Hepatic stellate cell (primary cell): ENCODE results near the gene UBE2D3.
"Not testable (repeated sequence)": the region's sequence is repeated elsewhere in the genome, so short reads cannot be mapped to it uniquely, and the experiment has no call there.

Experiments used
- DNase-seq: peaks from one replicate; pipeline ENCODE4 v3.0.0; 2011; ENCODE audit warnings: low spot score

Gene UBE2D3

GRCh38 chr4:102829803-102830202 lies 2.5 kb upstream of the UBE2D3 start:
- DNase-seq = no peak

GRCh38 chr4:102828497-102828808 lies 1.1 kb upstream of the UBE2D3 start:
- DNase-seq = no peak

GRCh38 chr4:102827674-102828496 lies 534 bp upstream of the UBE2D3 start:
- peak; percentile 81 for DNase-seq

GRCh38 chr4:102826105-102826889 lies 1.1 kb downstream of the UBE2D3 start:
- no peak for DNase-seq

GRCh38 chr4:102825261-102826091 lies 1.9 kb downstream of the UBE2D3 start:
- peak; percentile 31 for DNase-seq

- DNase-seq = no peak
Measured at GRCh38 chr4:102824398-102824797, 3.0 kb downstream of the UBE2D3 start.

- DNase-seq = no peak
Measured at GRCh38 chr4:102823897-102824296, 3.5 kb downstream of the UBE2D3 start.

- DNase-seq = no peak
Measured at GRCh38 chr4:102823464-102823863, 3.9 kb downstream of the UBE2D3 start.

GRCh38 chr4:102819588-102820365 lies 7.6 kb downstream of the UBE2D3 start:
- no peak for DNase-seq

- DNase-seq = not testable (repeated sequence)
Measured at GRCh38 chr4:102819100-102819499, 8.3 kb downstream of the UBE2D3 start.

GRCh38 chr4:102817613-102818268 lies 9.6 kb downstream of the UBE2D3 start:
- DNase-seq = no peak

GRCh38 chr4:102817021-102817605 lies 10.2 kb downstream of the UBE2D3 start:
- no peak for DNase-seq

- peak; percentile 65 for DNase-seq
Measured at GRCh38 chr4:102815981-102816380, 11.4 kb downstream of the UBE2D3 start.

GRCh38 chr4:102809691-102810090 lies 17.7 kb downstream of the UBE2D3 start:
- DNase-seq = no peak

GRCh38 chr4:102809190-102809589 lies 18.2 kb downstream of the UBE2D3 start:
- no peak for DNase-seq

GRCh38 chr4:102808009-102808408 lies 19.3 kb downstream of the UBE2D3 start:
- DNase-seq = no peak

GRCh38 chr4:102807345-102807744 lies 20.0 kb downstream of the UBE2D3 start:
- no peak for DNase-seq

GRCh38 chr4:102799816-102800215 lies 27.5 kb downstream of the UBE2D3 start:
- DNase-seq = no peak

- DNase-seq = no peak
Measured at GRCh38 chr4:102794999-102795398, 32.4 kb downstream of the UBE2D3 start.

- no peak for DNase-seq
Measured at GRCh38 chr4:102792361-102792936, 34.9 kb downstream of the UBE2D3 start.
